GM23248 (cell line): ENCODE results near the gene NCOA7.

Experiments used
- EZH2 ChIP-seq: fragments of 200-600 bp; sonication (generic); IDR thresholded peaks from 2 replicates; pipeline ENCODE4 v1.6.1; 2018; ENCODE audit warnings: antibody characterized with exemption, mild to moderate bottlenecking; ENCODE audit not compliant: insufficient read depth, poor library complexity, severe bottlenecking
- EZH2phosphoT487 ChIP-seq: fragments of 200-600 bp; sonication (generic); IDR thresholded peaks from 2 replicates; pipeline ENCODE4 v1.6.1; 2018; ENCODE audit warnings: antibody characterized with exemption, moderate library complexity, mild to moderate bottlenecking, low read depth; ENCODE audit not compliant: insufficient read depth

DNA sequence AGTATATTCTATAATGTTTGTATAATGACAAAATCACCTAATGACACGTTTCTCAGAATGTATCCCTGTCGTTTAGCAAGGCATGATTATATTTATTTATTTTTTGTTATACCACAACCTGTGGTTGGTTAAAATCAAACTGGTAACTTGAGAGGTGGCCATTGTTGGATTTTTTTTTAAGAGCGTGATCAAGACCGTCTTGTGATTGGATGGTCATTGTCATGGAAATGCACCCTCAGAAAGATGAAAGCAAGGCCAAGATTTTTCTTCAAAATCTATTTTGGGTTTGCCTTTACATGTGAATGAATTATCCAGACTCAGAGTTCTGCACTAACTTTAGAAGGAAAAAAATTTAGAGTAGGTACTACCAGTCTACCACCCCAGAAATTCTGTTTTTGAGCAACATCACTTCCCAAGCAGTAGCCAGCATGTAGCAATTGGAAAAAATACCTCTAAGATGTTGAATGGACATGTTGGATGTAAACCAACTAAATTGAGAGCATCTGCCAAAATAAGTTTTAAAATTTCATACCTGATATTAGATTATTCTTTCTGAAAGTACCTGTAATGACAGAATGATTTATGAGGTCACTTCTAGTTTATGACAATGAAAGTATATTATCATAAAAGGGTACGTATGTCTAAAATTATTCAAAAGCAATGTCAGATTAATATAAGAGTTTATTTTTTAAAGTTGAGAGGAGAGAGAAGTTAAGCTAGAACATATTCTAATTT lies 50.8 kb downstream of the NCOA7 start:
- TF ChIP-seq EZH2phosphoT487 (no peak), EZH2 (no peak)
